ENCODE measurements around the gene GBX1. TPM values are rescaled to one million over a fixed set of nuclear protein-coding genes. Genes with fewer than 3 reads are reported as not detected.

GBX1 gene
- polyA plus RNA-seq, 1 donor (not counting 4 experiments of a cell fraction or from before 2014, with no cell fraction given) = not detected

GRCh38 chr7:151133986-151134742, 33.3 kb downstream of the GBX1 start:
- no peak overlapping the region for H2AFZ ChIP-seq (ENCODE audit: control insufficient read depth, low read length)
- no peaks in the 10 kb centered on the region for H3K9me3 ChIP-seq (ENCODE audit: control insufficient read depth, low read depth, low read length)
- no peaks in the 10 kb centered on the region for H3K79me2 ChIP-seq (ENCODE audit: control insufficient read depth, insufficient read depth, low read length)
- H3K4me1 ChIP-seq (ENCODE audit: control insufficient read depth, extremely low read depth, insufficient read depth, low read length) = no peaks in the 10 kb centered on the region
- H3K9ac ChIP-seq (ENCODE audit: control insufficient read depth, extremely low read depth, insufficient read depth, low read length) = no peak overlapping the region
- no peak for FAIRE-seq
- peaks cover 40 to 61% of the 10 kb centered on the region in 2 experiments for H3K36me3 ChIP-seq (ENCODE audit: control insufficient read depth in 2 of 2, extremely low read depth in 1 of 2, insufficient read depth in 2 of 2, low read length in 2 of 2)
- dilution Hi-C loops (cut with MboI; ENCODE audit: extremely low pct_ligation_motif_present, low sequenced_read_pairs) = no loop called here
- H3K4me3 ChIP-seq (ENCODE audit: control insufficient read depth in 2 of 3, extremely low read depth in 1 of 3, insufficient read depth in 2 of 3, low read depth in 1 of 3, low read length in 3 of 3) = no peak overlapping the region
- peaks cover 10% of the 10 kb centered on the region for H4K20me1 ChIP-seq (ENCODE audit: control insufficient read depth, extremely low read depth, insufficient read depth, low read length)
- no peaks in the 10 kb centered on the region for H3K9me1 ChIP-seq (ENCODE audit: control insufficient read depth, extremely low read depth, insufficient read depth, low read length)
- no peaks in the 10 kb centered on the region for H3K27me3 ChIP-seq (ENCODE audit: control insufficient read depth, extremely low read depth, insufficient read depth, low read length)
- no peak overlapping the region for H3K27ac ChIP-seq (ENCODE audit: control insufficient read depth, insufficient read depth, low read length)
- DNase-seq (ENCODE audit: low read depth, low spot score) = no peak
- TF ChIP-seq EZH2 (IDR thresholded peaks at IDR 0.05; ENCODE audit: low read length) (no peak), CTCF (optimal IDR thresholded peaks at IDR 0.05 in 1 of 3, IDR thresholded peaks at IDR 0.05 in 1 of 3, conservative IDR thresholded peaks at IDR 0.05 in 1 of 3; ENCODE audit: extremely low read depth in 1 of 3, insufficient read depth in 2 of 3, low read length in 3 of 3) (no peak)
- no peak overlapping the region for H3K4me2 ChIP-seq (ENCODE audit: control insufficient read depth, extremely low read depth, insufficient read depth, low read depth, low read length)

GRCh38 chr7:151133266-151133985, 34.1 kb downstream of the GBX1 start:
- no peaks in the 10 kb centered on the region for H3K4me1 ChIP-seq (ENCODE audit: control insufficient read depth, extremely low read depth, insufficient read depth, low read length)
- no peaks in the 10 kb centered on the region for H3K9me1 ChIP-seq (ENCODE audit: control insufficient read depth, extremely low read depth, insufficient read depth, low read length)
- dilution Hi-C loops (cut with MboI; ENCODE audit: extremely low pct_ligation_motif_present, low sequenced_read_pairs) = no loop called here
- no peaks in the 10 kb centered on the region for H3K9me3 ChIP-seq (ENCODE audit: control insufficient read depth, low read depth, low read length)
- H3K27ac ChIP-seq (ENCODE audit: control insufficient read depth, insufficient read depth, low read length) = no peak overlapping the region
- no peaks in the 10 kb centered on the region for H3K79me2 ChIP-seq (ENCODE audit: control insufficient read depth, insufficient read depth, low read length)
- no peak overlapping the region for H3K4me3 ChIP-seq (ENCODE audit: control insufficient read depth in 2 of 3, extremely low read depth in 1 of 3, insufficient read depth in 2 of 3, low read depth in 1 of 3, low read length in 3 of 3)
- peaks cover 37 to 63% of the 10 kb centered on the region in 2 experiments for H3K36me3 ChIP-seq (ENCODE audit: control insufficient read depth in 2 of 2, extremely low read depth in 1 of 2, insufficient read depth in 2 of 2, low read length in 2 of 2)
- TF ChIP-seq CTCF (optimal IDR thresholded peaks at IDR 0.05 in 1 of 3, IDR thresholded peaks at IDR 0.05 in 1 of 3, conservative IDR thresholded peaks at IDR 0.05 in 1 of 3; ENCODE audit: extremely low read depth in 1 of 3, insufficient read depth in 2 of 3, low read length in 3 of 3) = no peak
- no peak for TF ChIP-seq EZH2 (IDR thresholded peaks at IDR 0.05; ENCODE audit: low read length)
- FAIRE-seq (no peak), DNase-seq (ENCODE audit: low read depth, low spot score) (no peak)
- peaks cover 10% of the 10 kb centered on the region for H4K20me1 ChIP-seq (ENCODE audit: control insufficient read depth, extremely low read depth, insufficient read depth, low read length)
- H3K4me2 ChIP-seq (ENCODE audit: control insufficient read depth, extremely low read depth, insufficient read depth, low read depth, low read length) = no peak overlapping the region
- no peak overlapping the region for H3K9ac ChIP-seq (ENCODE audit: control insufficient read depth, extremely low read depth, insufficient read depth, low read length)
- no peak overlapping the region for H2AFZ ChIP-seq (ENCODE audit: control insufficient read depth, low read length)
- no peaks in the 10 kb centered on the region for H3K27me3 ChIP-seq (ENCODE audit: control insufficient read depth, extremely low read depth, insufficient read depth, low read length)
